HepG2 (cell line): Measurements from ENCODE around the gene OVCA2. TPM values are rescaled to one million over a fixed set of nuclear protein-coding genes. Genes with fewer than 3 reads are reported as not detected.

Source experiments
- AKNA ChIP-seq: sonication (generic); formaldehyde crosslinking; IDR thresholded peaks from 2 replicates; pipeline ENCODE4 v1.4.0; 2020; ENCODE audit warnings: missing genetic modification reagents, borderline replicate concordance
- ARNT ChIP-seq: fragments of 450-650 bp; IDR thresholded peaks from 2 replicates; pipeline ENCODE4 v1.6.1; 2017
- ATF6 ChIP-seq: sonication (generic); formaldehyde crosslinking; conservative IDR thresholded peaks from 2 replicates; pipeline ENCODE4 v1.4.0; 2020; ENCODE audit warnings: missing genetic modification reagents
- ATM ChIP-seq: fragments of 450-650 bp; IDR thresholded peaks from 2 replicates; pipeline ENCODE4 v1.7.1; 2017; ENCODE audit warnings: mild to moderate bottlenecking, borderline replicate concordance
- CEBPG ChIP-seq: IDR thresholded peaks from 2 replicates; pipeline ENCODE4 v1.6.1; 2016
- DMAP1 ChIP-seq: IDR thresholded peaks from 2 replicates; pipeline ENCODE4 v1.6.1; 2016
- FOXO4 ChIP-seq: sonication (generic); formaldehyde crosslinking; conservative IDR thresholded peaks from 2 replicates; pipeline ENCODE4 v1.8.1; 2023; ENCODE audit warnings: missing genetic modification reagents
- GFI1 ChIP-seq: sonication (generic); formaldehyde crosslinking; IDR thresholded peaks from 2 replicates; pipeline ENCODE4 v1.5.0; 2020; ENCODE audit warnings: missing genetic modification reagents, mild to moderate bottlenecking, borderline replicate concordance
- UBTF ChIP-seq: sonication (generic); formaldehyde crosslinking; IDR thresholded peaks from 2 replicates; pipeline ENCODE4 v1.4.0; 2020; ENCODE audit warnings: mild to moderate bottlenecking, missing genetic modification reagents
- ZBTB26 ChIP-seq: IDR thresholded peaks from 2 replicates; pipeline ENCODE4 v1.6.1; 2016; ENCODE audit warnings: missing compliant biosample characterization, missing genetic modification reagents, borderline replicate concordance
- ZBTB37 ChIP-seq: sonication (generic); formaldehyde crosslinking; IDR thresholded peaks from 2 replicates; pipeline ENCODE4 v1.4.0; 2020; ENCODE audit warnings: mild to moderate bottlenecking, missing genetic modification reagents
- ZFP1 ChIP-seq: IDR thresholded peaks from 2 replicates; pipeline ENCODE4 v1.6.1; 2016
- ZMAT3 ChIP-seq: sonication (generic); formaldehyde crosslinking; conservative IDR thresholded peaks from 2 replicates; pipeline ENCODE4 v1.7.0; 2021; ENCODE audit warnings: missing genetic modification reagents
- ZNF101 ChIP-seq: sonication (generic); formaldehyde crosslinking; IDR thresholded peaks from 2 replicates; pipeline ENCODE4 v1.4.0; 2020; ENCODE audit warnings: mild to moderate bottlenecking, low read depth, missing genetic modification reagents, borderline replicate concordance
- ZNF317 ChIP-seq: sonication (generic); formaldehyde crosslinking; IDR thresholded peaks from 2 replicates; pipeline ENCODE4 v1.5.0; 2020; ENCODE audit warnings: mild to moderate bottlenecking, missing genetic modification reagents
- ZNF652 ChIP-seq: IDR thresholded peaks from 2 replicates; pipeline ENCODE4 v1.6.1; 2016; ENCODE audit warnings: low read depth, borderline replicate concordance
- ZNF660 ChIP-seq: sonication (generic); formaldehyde crosslinking; IDR thresholded peaks from 2 replicates; pipeline ENCODE4 v1.5.1; 2020; ENCODE audit warnings: mild to moderate bottlenecking, low read depth, missing genetic modification reagents, borderline replicate concordance
- polyA plus RNA-seq, 8 experiments: library from polyadenylated mRNA; depleted of rRNA in 3 of 8; stranded (reverse) in 7 of 8; unstranded in 1 of 8; fragments of >200 nt; fragmentation: Illumina TruSeq in 4 of 8; extraction: Trizol in 4 of 8; gene quantifications; 2 replicates each; pipeline versions ENCODE4 v1.2.1 to v1.2.3, GENCODE V29; 2011 to 2016; ENCODE audit warnings: low read depth in 4 of 8, missing spikeins in 1 of 8, mixed read lengths in 1 of 8; ENCODE audit not compliant: insufficient read depth in 1 of 8
- total RNA-seq, 5 experiments: library from RNA; depleted of rRNA; stranded (reverse); fragments of >200 nt; fragmentation: Illumina TruSeq; extraction: Trizol; gene quantifications; 2 replicates each; pipeline ENCODE4 v1.2.3, GENCODE V29; 2016; ENCODE audit warnings: low read depth in 1 of 5

Gene OVCA2
- total and polyA plus RNA-seq, 2 of the 13 experiments (the other 11 are each of a cell fraction or from before 2014, with no cell fraction given): 23.7 to 28.2 TPM

GRCh38 chr17:1995321-1995892 lies 46.4 kb upstream of the OVCA2 start (continued):
- TF ChIP-seq GFI1 (CRISPR knock-in tag): no peak
- no peak for TF ChIP-seq ZFP1 (CRISPR knock-in tag)
- no peak for TF ChIP-seq ZBTB26 (CRISPR knock-in tag)
- TF ChIP-seq ARNT: no peak
- no peak; the same call in 1 of the 2 replicates for TF ChIP-seq DMAP1 (CRISPR knock-in tag)
- 0 out of 2 replicates have a peak, but pooled peaks have one; percentile 76 for TF ChIP-seq FOXO4 (CRISPR knock-in tag)
- TF ChIP-seq ATF6 (CRISPR knock-in tag): no peak
- TF ChIP-seq ATM: no peak
- no peak for TF ChIP-seq ZNF660 (CRISPR knock-in tag)
- TF ChIP-seq ZMAT3 (CRISPR knock-in tag): peak; percentile 80; the same call in 1 of the 2 replicates
- no peak for TF ChIP-seq ZNF652
- TF ChIP-seq ZNF101: no peak
- TF ChIP-seq ZNF317 (CRISPR knock-in tag): no peak
- peak; percentile 53 for TF ChIP-seq CEBPG (CRISPR knock-in tag)
- 0 out of 2 replicates have a peak, but pooled peaks have one; percentile 36 for TF ChIP-seq UBTF
- TF ChIP-seq AKNA (CRISPR knock-in tag): no peak
- no peak for TF ChIP-seq ZBTB37 (CRISPR knock-in tag)
